K562 (cell line): Measurements from ENCODE around the gene ABCA4.

Source experiments
- CBX3 ChIP-seq, 2 experiments: IDR thresholded peaks; 1 replicate in 1 of 2; 2 replicates in 1 of 2; pipeline ENCODE4 v1.6.1; 2012; ENCODE audit warnings: inconsistent platforms in 2 of 2, low read length in 2 of 2, borderline replicate concordance in 1 of 2, control low read depth in 1 of 2
- EGR1 ChIP-seq: fragments of 450-650 bp; conservative IDR thresholded peaks from 2 replicates; pipeline ENCODE4 v1.6.1; 2017; ENCODE audit warnings: mild to moderate bottlenecking
- RBM39 ChIP-seq: fragments of 200-400 bp; formaldehyde crosslinking; optimal IDR thresholded peaks from 2 replicates; pipeline ENCODE3; 2018; ENCODE audit warnings: low read depth, low read length
- SAFB2 ChIP-seq: fragments of 200-400 bp; formaldehyde crosslinking; IDR thresholded peaks from 2 replicates; pipeline ENCODE4 v1.6.1; 2018; ENCODE audit warnings: borderline replicate concordance, low read length, low read depth, moderate library complexity; ENCODE audit not compliant: severe bottlenecking
- TF ChIP-seq, protein P1 (sequence below): fragments of 450-650 bp; IDR thresholded peaks from 2 replicates; pipeline ENCODE4 v1.6.1; 2017; ENCODE audit warnings: antibody characterized with exemption, mild to moderate bottlenecking
- TF ChIP-seq, protein P2 (sequence below): fragments of 450-650 bp; IDR thresholded peaks from 2 replicates; pipeline ENCODE4 v1.7.0; 2016; ENCODE audit warnings: borderline replicate concordance
- TF ChIP-seq, protein P3 (sequence below), 3 experiments: fragments of 200-800 bp in 1 of 3; fragments of 250-450 bp in 1 of 3; fragments of 450-650 bp in 1 of 3; sonication (Bioruptor Pico) in 1 of 3; sonication (Bioruptor generic) in 1 of 3; formaldehyde crosslinking in 1 of 3; IDR thresholded peaks; 2 replicates each; pipeline versions ENCODE4 v1.6.1 to v1.8.0; 2016 to 2022; ENCODE audit warnings: mild to moderate bottlenecking in 2 of 3, missing genetic modification characterization in 2 of 3, missing compliant biosample characterization in 1 of 3, moderate library complexity in 1 of 3
- TF ChIP-seq, protein P4 (sequence below): fragments of 250-450 bp; sonication (Bioruptor Pico); IDR thresholded peaks from 2 replicates; pipeline ENCODE4 v1.8.0; 2021; ENCODE audit warnings: mild to moderate bottlenecking, moderate library complexity

DNA sequence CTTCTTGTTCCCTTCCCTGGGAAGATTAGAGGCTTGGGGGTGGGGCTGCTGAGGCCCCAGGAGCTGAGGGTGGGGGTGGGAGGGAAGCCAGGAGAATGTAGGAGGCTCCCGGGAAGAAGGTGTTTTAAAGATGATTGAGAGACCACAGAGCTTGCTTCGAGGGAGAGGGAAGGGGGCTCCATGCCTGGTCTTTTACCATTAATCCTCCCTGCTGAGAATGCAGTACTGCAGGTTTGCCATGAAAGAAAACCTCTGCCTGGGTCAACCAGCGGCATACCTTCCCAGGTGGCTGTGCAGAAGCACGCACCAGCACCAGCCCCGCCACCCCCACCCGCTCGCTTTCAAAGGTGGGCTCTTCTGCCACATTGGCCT is 15.4 kb downstream of the ABCA4 start:
- TF ChIP-seq, protein P1, sequence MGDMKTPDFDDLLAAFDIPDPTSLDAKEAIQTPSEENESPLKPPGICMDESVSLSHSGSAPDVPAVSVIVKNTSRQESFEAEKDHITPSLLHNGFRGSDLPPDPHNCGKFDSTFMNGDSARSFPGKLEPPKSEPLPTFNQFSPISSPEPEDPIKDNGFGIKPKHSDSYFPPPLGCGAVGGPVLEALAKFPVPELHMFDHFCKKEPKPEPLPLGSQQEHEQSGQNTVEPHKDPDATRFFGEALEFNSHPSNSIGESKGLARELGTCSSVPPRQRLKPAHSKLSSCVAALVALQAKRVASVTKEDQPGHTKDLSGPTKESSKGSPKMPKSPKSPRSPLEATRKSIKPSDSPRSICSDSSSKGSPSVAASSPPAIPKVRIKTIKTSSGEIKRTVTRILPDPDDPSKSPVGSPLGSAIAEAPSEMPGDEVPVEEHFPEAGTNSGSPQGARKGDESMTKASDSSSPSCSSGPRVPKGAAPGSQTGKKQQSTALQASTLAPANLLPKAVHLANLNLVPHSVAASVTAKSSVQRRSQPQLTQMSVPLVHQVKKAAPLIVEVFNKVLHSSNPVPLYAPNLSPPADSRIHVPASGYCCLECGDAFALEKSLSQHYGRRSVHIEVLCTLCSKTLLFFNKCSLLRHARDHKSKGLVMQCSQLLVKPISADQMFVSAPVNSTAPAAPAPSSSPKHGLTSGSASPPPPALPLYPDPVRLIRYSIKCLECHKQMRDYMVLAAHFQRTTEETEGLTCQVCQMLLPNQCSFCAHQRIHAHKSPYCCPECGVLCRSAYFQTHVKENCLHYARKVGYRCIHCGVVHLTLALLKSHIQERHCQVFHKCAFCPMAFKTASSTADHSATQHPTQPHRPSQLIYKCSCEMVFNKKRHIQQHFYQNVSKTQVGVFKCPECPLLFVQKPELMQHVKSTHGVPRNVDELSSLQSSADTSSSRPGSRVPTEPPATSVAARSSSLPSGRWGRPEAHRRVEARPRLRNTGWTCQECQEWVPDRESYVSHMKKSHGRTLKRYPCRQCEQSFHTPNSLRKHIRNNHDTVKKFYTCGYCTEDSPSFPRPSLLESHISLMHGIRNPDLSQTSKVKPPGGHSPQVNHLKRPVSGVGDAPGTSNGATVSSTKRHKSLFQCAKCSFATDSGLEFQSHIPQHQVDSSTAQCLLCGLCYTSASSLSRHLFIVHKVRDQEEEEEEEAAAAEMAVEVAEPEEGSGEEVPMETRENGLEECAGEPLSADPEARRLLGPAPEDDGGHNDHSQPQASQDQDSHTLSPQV = no peak
- no peak for TF ChIP-seq SAFB2
- TF ChIP-seq EGR1 = no peak
- no peak for TF ChIP-seq RBM39
- TF ChIP-seq, protein P2, sequence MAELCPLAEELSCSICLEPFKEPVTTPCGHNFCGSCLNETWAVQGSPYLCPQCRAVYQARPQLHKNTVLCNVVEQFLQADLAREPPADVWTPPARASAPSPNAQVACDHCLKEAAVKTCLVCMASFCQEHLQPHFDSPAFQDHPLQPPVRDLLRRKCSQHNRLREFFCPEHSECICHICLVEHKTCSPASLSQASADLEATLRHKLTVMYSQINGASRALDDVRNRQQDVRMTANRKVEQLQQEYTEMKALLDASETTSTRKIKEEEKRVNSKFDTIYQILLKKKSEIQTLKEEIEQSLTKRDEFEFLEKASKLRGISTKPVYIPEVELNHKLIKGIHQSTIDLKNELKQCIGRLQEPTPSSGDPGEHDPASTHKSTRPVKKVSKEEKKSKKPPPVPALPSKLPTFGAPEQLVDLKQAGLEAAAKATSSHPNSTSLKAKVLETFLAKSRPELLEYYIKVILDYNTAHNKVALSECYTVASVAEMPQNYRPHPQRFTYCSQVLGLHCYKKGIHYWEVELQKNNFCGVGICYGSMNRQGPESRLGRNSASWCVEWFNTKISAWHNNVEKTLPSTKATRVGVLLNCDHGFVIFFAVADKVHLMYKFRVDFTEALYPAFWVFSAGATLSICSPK = no peak
- no peak for TF ChIP-seq CBX3 (IDR thresholded peaks at IDR 0.05; ENCODE audit: borderline replicate concordance in 1 of 2, low read length in 2 of 2)
- TF ChIP-seq, protein P3, sequence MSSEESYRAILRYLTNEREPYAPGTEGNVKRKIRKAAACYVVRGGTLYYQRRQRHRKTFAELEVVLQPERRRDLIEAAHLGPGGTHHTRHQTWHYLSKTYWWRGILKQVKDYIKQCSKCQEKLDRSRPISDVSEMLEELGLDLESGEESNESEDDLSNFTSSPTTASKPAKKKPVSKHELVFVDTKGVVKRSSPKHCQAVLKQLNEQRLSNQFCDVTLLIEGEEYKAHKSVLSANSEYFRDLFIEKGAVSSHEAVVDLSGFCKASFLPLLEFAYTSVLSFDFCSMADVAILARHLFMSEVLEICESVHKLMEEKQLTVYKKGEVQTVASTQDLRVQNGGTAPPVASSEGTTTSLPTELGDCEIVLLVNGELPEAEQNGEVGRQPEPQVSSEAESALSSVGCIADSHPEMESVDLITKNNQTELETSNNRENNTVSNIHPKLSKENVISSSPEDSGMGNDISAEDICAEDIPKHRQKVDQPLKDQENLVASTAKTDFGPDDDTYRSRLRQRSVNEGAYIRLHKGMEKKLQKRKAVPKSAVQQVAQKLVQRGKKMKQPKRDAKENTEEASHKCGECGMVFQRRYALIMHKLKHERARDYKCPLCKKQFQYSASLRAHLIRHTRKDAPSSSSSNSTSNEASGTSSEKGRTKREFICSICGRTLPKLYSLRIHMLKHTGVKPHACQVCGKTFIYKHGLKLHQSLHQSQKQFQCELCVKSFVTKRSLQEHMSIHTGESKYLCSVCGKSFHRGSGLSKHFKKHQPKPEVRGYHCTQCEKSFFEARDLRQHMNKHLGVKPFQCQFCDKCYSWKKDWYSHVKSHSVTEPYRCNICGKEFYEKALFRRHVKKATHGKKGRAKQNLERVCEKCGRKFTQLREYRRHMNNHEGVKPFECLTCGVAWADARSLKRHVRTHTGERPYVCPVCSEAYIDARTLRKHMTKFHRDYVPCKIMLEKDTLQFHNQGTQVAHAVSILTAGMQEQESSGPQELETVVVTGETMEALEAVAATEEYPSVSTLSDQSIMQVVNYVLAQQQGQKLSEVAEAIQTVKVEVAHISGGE (CRISPR knock-in tag; IDR thresholded peaks at IDR 0.05) = no peak
- TF ChIP-seq, protein P4, sequence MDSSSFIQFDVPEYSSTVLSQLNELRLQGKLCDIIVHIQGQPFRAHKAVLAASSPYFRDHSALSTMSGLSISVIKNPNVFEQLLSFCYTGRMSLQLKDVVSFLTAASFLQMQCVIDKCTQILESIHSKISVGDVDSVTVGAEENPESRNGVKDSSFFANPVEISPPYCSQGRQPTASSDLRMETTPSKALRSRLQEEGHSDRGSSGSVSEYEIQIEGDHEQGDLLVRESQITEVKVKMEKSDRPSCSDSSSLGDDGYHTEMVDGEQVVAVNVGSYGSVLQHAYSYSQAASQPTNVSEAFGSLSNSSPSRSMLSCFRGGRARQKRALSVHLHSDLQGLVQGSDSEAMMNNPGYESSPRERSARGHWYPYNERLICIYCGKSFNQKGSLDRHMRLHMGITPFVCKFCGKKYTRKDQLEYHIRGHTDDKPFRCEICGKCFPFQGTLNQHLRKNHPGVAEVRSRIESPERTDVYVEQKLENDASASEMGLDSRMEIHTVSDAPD (CRISPR knock-in tag) = no peak
